Measurements from ENCODE around the gene OST4.
"Not testable (repeated sequence)": the region's sequence is repeated elsewhere in the genome, so short reads cannot be mapped to it uniquely, and the experiment has no call there.

OST4 gene

GRCh38 chr2:27078267-27079194, 7.1 kb upstream of the OST4 start, which contains the start of gene EMILIN1:
Gene EMILIN1 (plus strand): TSS chr2:27078615. CDS start chr2:27079066, 451 bp downstream.
- no peak for DNase-seq

GRCh38 chr2:27077231-27077630, 5.8 kb upstream of the OST4 start:
- DNase-seq: no peak

GRCh38 chr2:27076323-27076722, 4.9 kb upstream of the OST4 start:
- no peak for DNase-seq

- not testable (repeated sequence) for DNase-seq
Measured at GRCh38 chr2:27075566-27075871, 4.1 kb upstream of the OST4 start.

GRCh38 chr2:27074738-27075565, 3.5 kb upstream of the OST4 start:
- DNase-seq: no peak

GRCh38 chr2:27073782-27074181, 2.3 kb upstream of the OST4 start:
- DNase-seq: no peak

- DNase-seq: no peak
Measured at GRCh38 chr2:27072920-27073319, 1.5 kb upstream of the OST4 start.

- no peak for DNase-seq
Measured at GRCh38 chr2:27071990-27072830, 756 bp upstream of the OST4 start.

GRCh38 chr2:27070653-27071276, 689 bp downstream of the OST4 start:
- no peak for DNase-seq

- no peak for DNase-seq
Measured at GRCh38 chr2:27069961-27070618, 1.4 kb downstream of the OST4 start.

- DNase-seq: no peak
Measured at GRCh38 chr2:27069436-27069835, 2.0 kb downstream of the OST4 start.

- no peak for DNase-seq
Measured at GRCh38 chr2:27067385-27067784, 4.1 kb downstream of the OST4 start.

- no peak for DNase-seq
Measured at GRCh38 chr2:27065128-27065527, 6.3 kb downstream of the OST4 start.

GRCh38 chr2:27060323-27060722, 11.1 kb downstream of the OST4 start:
- no peak for DNase-seq

GRCh38 chr2:27059141-27059820, 12.2 kb downstream of the OST4 start:
- DNase-seq: no peak

- DNase-seq: no peak
Measured at GRCh38 chr2:27058210-27058609, 13.2 kb downstream of the OST4 start.

GRCh38 chr2:27057184-27057583, 14.3 kb downstream of the OST4 start:
- no peak for DNase-seq

- no peak for DNase-seq
Measured at GRCh38 chr2:27054721-27055120, 16.7 kb downstream of the OST4 start.

- DNase-seq: no peak
Measured at GRCh38 chr2:27053776-27054175, 17.7 kb downstream of the OST4 start.

- no peak for DNase-seq
Measured at GRCh38 chr2:27053321-27053720, 18.1 kb downstream of the OST4 start.

- no peak for DNase-seq
Measured at GRCh38 chr2:27051902-27052645, 19.4 kb downstream of the OST4 start.

All from NCI-H226 (cell line).